ENCODE results near the gene SLC4A11.

The SLC4A11 gene

GRCh38 chr20:3239026-3239866, at the start of gene SLC4A11:
SLC4A11 (minus strand) TSS chr20:3239190; CDS start chr20:3239137, 53 bp downstream.
- peak; percentile 88 for DNase-seq (ENCODE audit: low spot score)

- no peak for DNase-seq (ENCODE audit: low spot score)
Observed at GRCh38 chr20:3283222-3283820, 44.3 kb upstream of the SLC4A11 start.

DNA sequence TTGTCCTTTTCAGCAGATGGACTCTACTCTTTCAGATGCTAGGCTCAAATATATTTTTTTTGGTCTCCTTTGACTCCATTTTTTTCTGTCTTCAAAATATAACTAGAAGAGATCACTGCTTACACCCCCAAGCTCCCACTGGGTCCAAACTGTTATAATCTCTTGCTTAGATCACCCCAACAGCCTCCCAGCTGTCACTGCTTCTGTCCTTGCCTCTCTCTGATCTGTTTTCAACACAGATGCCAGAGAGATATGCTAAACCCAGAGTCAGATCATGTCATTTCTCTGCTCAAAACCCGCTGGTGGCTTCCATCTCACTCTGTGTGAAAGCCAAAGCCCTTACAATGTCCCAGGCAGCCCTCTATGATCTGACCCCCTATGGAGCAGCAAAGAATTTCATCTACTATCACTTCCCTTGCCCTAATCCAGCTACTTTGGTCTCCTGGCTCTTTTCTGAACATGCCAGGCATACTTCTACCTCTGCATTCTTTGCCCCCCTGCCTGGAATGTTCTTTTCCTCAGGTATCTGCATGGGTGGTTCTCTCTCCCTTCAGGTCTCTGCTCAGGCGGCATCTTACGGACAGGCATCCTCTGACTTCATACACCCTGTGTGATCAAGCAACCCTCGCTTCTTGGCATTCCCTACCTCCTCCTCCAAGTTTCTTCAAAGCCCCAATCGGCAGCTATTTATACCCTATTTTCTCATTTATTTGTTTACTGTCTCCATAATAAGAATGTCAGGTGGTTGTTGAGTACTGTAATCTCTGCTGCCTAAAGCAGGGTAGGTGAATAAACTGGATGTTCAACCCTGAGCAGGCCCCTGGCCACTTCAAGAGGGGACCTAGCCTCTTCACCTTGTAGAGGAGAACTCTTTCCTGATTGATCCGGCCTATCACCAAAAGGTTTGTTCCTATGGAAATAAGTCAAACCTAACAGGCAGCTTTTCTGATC, 43.6 kb upstream of the SLC4A11 start:
- DNase-seq (ENCODE audit: low spot score): no peak

DNA sequence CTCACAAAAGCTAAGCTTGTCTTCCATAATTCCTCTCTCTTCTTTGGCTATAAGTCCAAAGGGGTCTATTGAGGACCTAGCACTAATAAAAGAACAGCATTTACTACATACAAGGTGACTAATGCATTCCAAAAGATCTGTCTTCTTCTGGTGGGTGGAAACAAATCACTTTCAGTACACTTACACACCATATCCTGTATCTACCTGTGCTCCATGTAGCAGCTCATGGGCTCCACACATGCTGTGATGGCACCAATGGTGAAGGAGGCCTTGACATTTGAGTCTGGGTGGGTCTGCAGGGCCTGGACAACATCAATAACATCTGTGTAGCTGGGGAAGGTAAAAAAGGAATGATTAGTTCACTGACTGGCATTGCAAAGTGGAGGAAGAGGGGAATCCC, 42.4 kb upstream of the SLC4A11 start:
- DNase-seq (ENCODE audit: low spot score): no peak

- DNase-seq (ENCODE audit: low spot score): no peak
Observed at GRCh38 chr20:3279761-3280160, 40.8 kb upstream of the SLC4A11 start.

DNA sequence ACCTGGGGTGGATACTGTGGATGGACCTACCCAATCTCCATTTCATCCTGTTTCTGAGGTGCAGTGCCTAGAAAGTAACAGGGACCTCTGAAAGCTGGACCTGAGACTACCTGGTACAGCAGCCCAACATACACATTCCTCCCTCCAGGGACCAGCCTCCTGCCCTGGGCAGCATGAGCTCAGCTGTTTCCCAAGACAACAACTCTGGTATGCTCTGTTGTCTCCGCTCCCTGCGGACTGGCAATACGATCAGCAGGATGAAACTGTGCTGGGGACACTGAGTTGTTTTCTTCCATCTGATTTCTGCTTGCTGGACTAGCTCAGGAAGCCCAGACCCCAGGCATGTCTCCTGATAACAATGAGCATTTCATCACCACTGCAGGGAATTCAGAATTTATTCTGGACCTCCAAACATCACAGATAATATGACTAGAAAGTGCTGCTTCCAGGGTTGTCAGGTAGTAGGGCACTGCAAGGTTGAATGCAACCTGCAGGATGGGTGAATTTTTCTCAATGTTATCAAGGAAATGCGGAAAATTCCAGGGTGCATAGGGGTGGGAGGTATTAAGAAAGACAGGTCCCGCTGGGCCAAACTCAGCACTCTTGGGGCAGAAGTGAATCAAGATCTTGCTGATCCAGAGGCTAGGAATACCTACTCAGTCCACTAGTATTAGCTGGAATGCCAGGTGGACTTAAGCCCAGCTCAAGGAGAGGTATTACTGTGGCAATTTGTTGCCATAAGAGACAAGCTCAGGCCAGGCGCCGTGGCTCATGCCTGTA, 38.9 kb upstream of the SLC4A11 start:
- DNase-seq (ENCODE audit: low spot score): no peak

- DNase-seq (ENCODE audit: low spot score): no peak
Observed at GRCh38 chr20:3276680-3277015, 37.7 kb upstream of the SLC4A11 start.

DNA sequence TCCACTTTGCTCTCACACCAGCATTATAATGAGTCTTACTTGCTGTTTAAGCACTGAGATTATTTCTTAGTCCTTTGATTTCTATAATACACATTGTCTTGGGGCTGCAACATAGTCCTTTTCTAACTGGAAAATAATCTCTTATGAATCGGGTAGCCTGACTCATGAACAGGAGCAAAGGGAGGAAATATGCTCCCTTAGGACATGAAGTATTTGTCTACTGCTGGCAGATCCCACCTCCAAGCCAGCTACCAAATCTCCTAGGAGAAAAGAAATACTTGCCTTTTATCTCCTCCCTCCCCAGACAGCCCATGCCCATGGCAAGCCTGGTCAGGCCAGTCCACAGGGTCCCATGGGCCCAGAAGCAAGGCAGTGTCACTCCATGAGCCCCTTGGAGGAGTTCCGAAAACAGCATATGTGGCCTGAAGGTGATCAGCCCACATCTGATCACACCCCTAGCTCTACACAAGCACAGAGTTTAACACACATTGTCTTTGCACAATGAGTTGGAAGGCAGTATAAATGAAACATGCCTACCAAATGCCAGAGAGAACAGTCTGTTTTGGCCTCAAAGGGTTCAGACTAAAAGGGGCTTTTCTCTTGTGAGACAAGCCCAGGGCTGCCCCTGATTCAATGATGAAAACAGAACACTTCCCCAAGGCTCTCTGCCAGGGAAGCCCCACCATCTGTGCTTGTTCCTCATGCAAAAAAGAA, 37.1 kb upstream of the SLC4A11 start:
- no peak for DNase-seq (ENCODE audit: low spot score)

- DNase-seq (ENCODE audit: low spot score): no peak
Observed at GRCh38 chr20:3275064-3275935, 36.3 kb upstream of the SLC4A11 start.

GRCh38 chr20:3273371-3273770, 34.4 kb upstream of the SLC4A11 start:
- DNase-seq (ENCODE audit: low spot score): no peak

DNA sequence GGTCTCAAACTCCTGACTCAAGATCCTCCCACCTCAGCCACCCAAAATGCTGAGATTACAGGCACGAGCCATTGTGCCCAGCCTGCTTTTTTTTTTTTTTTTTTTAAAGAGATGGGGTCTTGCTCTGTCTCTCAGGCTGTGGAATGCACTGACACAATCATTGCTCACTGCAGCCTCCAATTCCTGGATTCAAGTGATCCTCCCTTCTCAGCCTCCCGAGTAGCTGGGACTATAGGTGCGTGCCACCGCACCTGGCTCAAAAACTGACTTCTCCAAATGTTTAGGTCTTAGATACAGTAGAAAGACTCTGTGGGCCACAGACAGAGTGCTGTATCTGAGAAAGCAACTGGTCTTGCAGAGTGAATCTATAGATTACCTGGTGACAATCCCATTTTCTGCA, 31.1 kb upstream of the SLC4A11 start:
- no peak for DNase-seq (ENCODE audit: low spot score)

DNA sequence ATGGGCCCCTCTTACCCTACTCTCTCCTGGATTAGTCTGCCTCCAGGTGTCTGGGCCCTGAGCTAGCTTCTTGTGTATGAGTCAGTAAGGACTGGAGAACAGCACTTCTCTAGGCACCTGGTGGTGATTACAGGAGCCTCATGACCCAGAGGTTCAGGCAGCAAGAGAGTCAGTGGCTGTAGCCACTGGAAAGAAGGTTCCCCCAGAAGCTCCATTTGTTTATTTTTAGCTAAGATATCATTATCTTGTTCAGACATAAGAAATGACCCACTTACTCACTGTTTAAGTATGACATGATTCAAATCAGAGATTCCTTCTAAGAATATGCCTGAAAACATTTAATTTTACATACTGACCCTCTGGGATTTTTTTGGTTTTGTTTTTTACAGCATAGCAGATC, 23.6 kb upstream of the SLC4A11 start:
- peak; percentile 30 for DNase-seq (ENCODE audit: low spot score)

GRCh38 chr20:3258429-3258828, 19.4 kb upstream of the SLC4A11 start:
- DNase-seq (ENCODE audit: low spot score): no peak

GRCh38 chr20:3255728-3256127, 16.7 kb upstream of the SLC4A11 start:
- DNase-seq (ENCODE audit: low spot score): no peak

GRCh38 chr20:3251806-3252205, 12.8 kb upstream of the SLC4A11 start:
- peak; percentile 60 for DNase-seq (ENCODE audit: low spot score)

DNA sequence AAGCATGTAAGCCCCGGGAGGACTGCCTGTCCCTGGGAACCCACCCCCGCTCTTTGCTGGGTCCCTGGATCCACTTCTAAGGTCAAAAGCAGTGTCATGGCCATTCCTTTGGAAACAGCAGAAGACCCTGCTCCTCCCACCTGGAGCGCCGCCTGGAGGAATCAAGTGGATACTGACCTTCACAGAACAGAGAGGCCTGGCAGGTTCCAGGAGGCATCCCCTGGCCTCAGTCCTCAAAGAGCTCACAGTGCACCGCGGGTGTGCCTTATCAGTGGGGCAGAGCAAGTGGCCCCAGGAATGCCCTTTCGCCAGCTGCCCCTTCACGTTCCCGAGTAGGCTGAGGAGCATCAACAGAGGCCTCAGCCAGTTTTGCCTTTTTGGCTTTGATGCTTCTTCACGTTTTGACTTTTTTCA, 11.1 kb upstream of the SLC4A11 start:
- no peak for DNase-seq (ENCODE audit: low spot score)

DNA sequence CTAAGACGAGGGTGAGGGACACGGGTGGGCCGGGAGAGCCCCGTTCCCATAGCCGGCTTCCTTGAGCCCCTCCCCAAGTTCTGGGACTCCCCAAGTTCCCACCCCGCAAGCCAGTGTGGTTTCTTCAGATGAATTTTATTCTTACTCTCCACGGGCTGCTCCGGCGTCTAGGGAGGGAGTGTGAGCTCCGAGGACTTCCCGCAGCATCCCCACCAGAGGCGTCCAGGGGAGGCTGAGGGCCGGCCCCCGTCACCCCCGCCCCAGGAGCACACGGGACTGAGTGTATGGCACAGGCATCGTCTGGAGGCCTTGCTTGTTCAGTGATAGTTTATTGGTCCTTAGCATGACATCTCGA, 10.0 kb upstream of the SLC4A11 start:
- DNase-seq (ENCODE audit: low spot score): no peak

DNA sequence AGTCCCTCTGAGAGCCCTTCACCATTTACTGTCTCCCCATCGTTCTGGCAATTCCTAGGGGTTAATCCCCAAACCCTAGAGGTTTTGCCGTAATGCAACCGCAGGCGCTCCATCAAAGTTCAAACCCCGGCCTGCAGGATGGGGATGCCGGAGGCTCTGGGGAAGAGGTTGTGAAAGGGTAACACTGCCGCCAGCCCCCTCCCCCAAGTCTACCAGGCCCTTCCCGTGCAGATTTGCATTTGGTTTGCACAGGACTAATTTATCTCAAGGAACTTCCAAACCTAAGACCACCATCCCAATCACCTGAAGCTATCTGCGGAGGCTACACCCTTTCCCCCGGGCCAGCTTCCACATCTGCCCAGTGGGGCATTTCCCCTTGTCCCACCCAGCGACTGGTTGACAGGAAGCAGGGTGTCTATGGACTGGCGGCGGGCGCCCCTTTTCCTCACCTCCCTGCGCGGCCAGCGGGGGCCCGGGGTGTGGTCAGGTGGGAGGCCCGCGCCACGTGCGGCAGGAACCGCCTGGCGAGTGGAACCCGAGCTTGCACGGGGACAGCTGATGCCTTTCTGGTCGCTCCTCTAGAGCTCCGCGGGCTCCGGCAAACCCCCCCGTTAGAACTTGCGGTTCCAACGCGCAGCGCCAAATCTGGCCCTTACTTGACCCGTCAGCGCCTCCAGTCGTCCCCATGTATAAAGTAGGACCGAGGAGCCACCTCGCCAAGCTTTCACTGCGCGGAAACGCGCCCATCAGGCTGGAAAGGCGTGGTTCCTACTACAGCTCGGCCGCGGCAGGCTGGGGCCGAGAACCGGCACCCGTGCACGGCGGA, 9.4 kb upstream of the SLC4A11 start:
- DNase-seq (ENCODE audit: low spot score): no peak

GRCh38 chr20:3247638-3248037, 8.6 kb upstream of the SLC4A11 start:
- DNase-seq (ENCODE audit: low spot score): no peak
